ENCODE results near the gene PLXNA4. TPM values are rescaled to one million over a fixed set of nuclear protein-coding genes. Genes with fewer than 3 reads are reported as not detected.
A peak's percentile ranks its signal among the peaks of the same experiment; 100 is the strongest.

The PLXNA4 gene
- total RNA-seq, 1 experiment from 2014 or later, result not detected

- ChIA-PET CTCF (no interaction called here), POLR2A (no interaction called here), RAD21 (ENCODE audit: low non-redundant PET in 1 of 2, low total read pairs in 2 of 2, uncharacterized antibody in 2 of 2, unreplicated experiment in 2 of 2) (no interaction called here)
- intact Hi-C loops (cut with micrococcal nuclease), result no loop called here
- H2AFZ ChIP-seq (ENCODE audit: low read depth, low read length, poor library complexity, severe bottlenecking), result no peak overlapping the region
- H3K4me1 ChIP-seq (ENCODE audit: control insufficient read depth in 1 of 2, insufficient read depth in 2 of 2, low read length in 2 of 2), result no peaks in the 10 kb centered on the region
- H3K4me3 ChIP-seq (replicated peaks in 1 of 2; ENCODE audit: low read depth in 1 of 2, low read length in 2 of 2), result no peak overlapping the region
- H3K36me3 ChIP-seq (ENCODE audit: control insufficient read depth in 1 of 2, insufficient read depth in 2 of 2, low read length in 2 of 2), result no peaks in the 10 kb centered on the region
- TF ChIP-seq CTCF (IDR thresholded peaks at IDR 0.05 in 2 of 3, conservative IDR thresholded peaks at IDR 0.05 in 1 of 3; ENCODE audit: borderline replicate concordance in 1 of 3, insufficient read depth in 1 of 3, low read depth in 2 of 3, low read length in 2 of 3), result peak in 1 of 3 experiments; percentile 13; a peak in 1 of 6 replicates
- no peak for TF ChIP-seq POLR2A (IDR thresholded peaks at IDR 0.05; ENCODE audit: borderline replicate concordance, extremely low read depth, insufficient read depth, insufficient read length)
- no peak overlapping the region for H3K4me2 ChIP-seq (ENCODE audit: low read length)
- DNase-seq (ENCODE audit: low read depth, low spot score), result no peak
- H3K9ac ChIP-seq (ENCODE audit: low read length), result no peak overlapping the region
- no peaks in the 10 kb centered on the region for H3K79me2 ChIP-seq (ENCODE audit: insufficient read depth, low read length)
- H3K27me3 ChIP-seq (ENCODE audit: insufficient read depth, low read length), result peaks cover 14% of the 10 kb centered on the region; the same call in 1 of the 2 replicates
- no peaks in the 10 kb centered on the region for H3K9me2 ChIP-seq (ENCODE audit: insufficient read depth)
- H3K27ac ChIP-seq (ENCODE audit: low read depth, low read length), result no peak overlapping the region
- BruUV-seq (replicated peaks), result no TSS peak
- peak; percentile 55 for ATAC-seq
- no peaks in the 10 kb centered on the region for H4K20me1 ChIP-seq (ENCODE audit: insufficient read depth)
- no peaks in the 10 kb centered on the region for H3K9me3 ChIP-seq (ENCODE audit: control insufficient read depth in 1 of 2, insufficient read depth in 1 of 2, low read depth in 1 of 2, low read length in 2 of 2)
Observed at GRCh38 chr7:132614428-132615318, 38.4 kb upstream of the PLXNA4 start.

GRCh38 chr7:132613737-132614136, 37.5 kb upstream of the PLXNA4 start:
- no TSS peak for BruUV-seq (replicated peaks)
- no peaks in the 10 kb centered on the region for H3K9me2 ChIP-seq (ENCODE audit: insufficient read depth)
- no peak overlapping the region for H2AFZ ChIP-seq (ENCODE audit: low read depth, low read length, poor library complexity, severe bottlenecking)
- no peak for ATAC-seq
- H4K20me1 ChIP-seq (ENCODE audit: insufficient read depth), result no peaks in the 10 kb centered on the region
- no peaks in the 10 kb centered on the region for H3K4me1 ChIP-seq (ENCODE audit: control insufficient read depth in 1 of 2, insufficient read depth in 2 of 2, low read length in 2 of 2)
- ChIA-PET RAD21 (ENCODE audit: low non-redundant PET in 1 of 2, low total read pairs in 2 of 2, uncharacterized antibody in 2 of 2, unreplicated experiment in 2 of 2) (no interaction called here), POLR2A (no interaction called here), CTCF (no interaction called here)
- no peaks in the 10 kb centered on the region for H3K36me3 ChIP-seq (ENCODE audit: control insufficient read depth in 1 of 2, insufficient read depth in 2 of 2, low read length in 2 of 2)
- intact Hi-C loops (cut with micrococcal nuclease), result no loop called here
- no peak overlapping the region for H3K9ac ChIP-seq (ENCODE audit: low read length)
- DNase-seq (ENCODE audit: low read depth, low spot score), result no peak
- H3K79me2 ChIP-seq (ENCODE audit: insufficient read depth, low read length), result no peaks in the 10 kb centered on the region
- H3K9me3 ChIP-seq (ENCODE audit: control insufficient read depth in 1 of 2, insufficient read depth in 1 of 2, low read depth in 1 of 2, low read length in 2 of 2), result no peaks in the 10 kb centered on the region
- H3K4me2 ChIP-seq (ENCODE audit: low read length), result no peak overlapping the region
- H3K27me3 ChIP-seq (ENCODE audit: insufficient read depth, low read length), result peaks cover 14% of the 10 kb centered on the region; the same call in 1 of the 2 replicates
- H3K27ac ChIP-seq (ENCODE audit: low read depth, low read length), result no peak overlapping the region
- TF ChIP-seq ZFX (IDR thresholded peaks at IDR 0.05), result no peak
- TF ChIP-seq POLR2A (IDR thresholded peaks at IDR 0.05; ENCODE audit: borderline replicate concordance, extremely low read depth, insufficient read depth, insufficient read length), result no peak
- no peak for TF ChIP-seq CBX3 (IDR thresholded peaks at IDR 0.05; ENCODE audit: low read depth)
- TF ChIP-seq SRF (IDR thresholded peaks at IDR 0.05; ENCODE audit: low read depth), result no peak
- TF ChIP-seq ZBTB33 (IDR thresholded peaks at IDR 0.05; ENCODE audit: extremely low read depth, insufficient replicate concordance, low read length), result no peak
- no peak for TF ChIP-seq CEBPB (IDR thresholded peaks at IDR 0.05; ENCODE audit: low read depth)
- TF ChIP-seq YY1 (IDR thresholded peaks at IDR 0.05; ENCODE audit: extremely low read depth, insufficient replicate concordance, low read depth, low read length), result no peak
- no peak overlapping the region for H3K4me3 ChIP-seq (replicated peaks in 1 of 2; ENCODE audit: low read depth in 1 of 2, low read length in 2 of 2)
